ENCODE results near the gene ATXN1.

DNA sequence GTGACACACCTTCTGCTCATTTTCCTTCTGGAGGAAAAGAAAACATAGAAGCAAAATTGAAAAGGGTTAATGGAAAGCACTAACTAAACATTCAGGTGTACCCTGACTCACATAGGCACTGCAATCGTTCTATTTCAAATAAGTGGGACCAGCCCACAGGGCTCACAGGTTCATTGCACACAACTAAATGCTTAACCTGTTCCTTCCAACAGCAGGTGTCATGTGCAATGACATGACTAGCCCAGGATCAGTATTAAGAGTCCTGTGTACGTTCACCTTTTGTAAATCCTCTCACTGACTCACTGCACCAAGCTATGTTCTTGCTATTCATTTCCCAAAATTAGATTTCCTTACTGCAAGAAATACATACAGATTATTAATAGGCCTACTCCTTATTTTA is 371.6 kb downstream of the ATXN1 start:
- TF ChIP-seq, protein P1, sequence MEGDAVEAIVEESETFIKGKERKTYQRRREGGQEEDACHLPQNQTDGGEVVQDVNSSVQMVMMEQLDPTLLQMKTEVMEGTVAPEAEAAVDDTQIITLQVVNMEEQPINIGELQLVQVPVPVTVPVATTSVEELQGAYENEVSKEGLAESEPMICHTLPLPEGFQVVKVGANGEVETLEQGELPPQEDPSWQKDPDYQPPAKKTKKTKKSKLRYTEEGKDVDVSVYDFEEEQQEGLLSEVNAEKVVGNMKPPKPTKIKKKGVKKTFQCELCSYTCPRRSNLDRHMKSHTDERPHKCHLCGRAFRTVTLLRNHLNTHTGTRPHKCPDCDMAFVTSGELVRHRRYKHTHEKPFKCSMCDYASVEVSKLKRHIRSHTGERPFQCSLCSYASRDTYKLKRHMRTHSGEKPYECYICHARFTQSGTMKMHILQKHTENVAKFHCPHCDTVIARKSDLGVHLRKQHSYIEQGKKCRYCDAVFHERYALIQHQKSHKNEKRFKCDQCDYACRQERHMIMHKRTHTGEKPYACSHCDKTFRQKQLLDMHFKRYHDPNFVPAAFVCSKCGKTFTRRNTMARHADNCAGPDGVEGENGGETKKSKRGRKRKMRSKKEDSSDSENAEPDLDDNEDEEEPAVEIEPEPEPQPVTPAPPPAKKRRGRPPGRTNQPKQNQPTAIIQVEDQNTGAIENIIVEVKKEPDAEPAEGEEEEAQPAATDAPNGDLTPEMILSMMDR (conservative IDR thresholded peaks at IDR 0.05; ENCODE audit: low read depth, low read length), result no peak
- TF ChIP-seq EZH2 (IDR thresholded peaks at IDR 0.05; ENCODE audit: borderline replicate concordance, low read depth, low read length, poor library complexity, severe bottlenecking), result no peak
